ENCODE measurements around the gene HAP1.

HAP1 gene

DNA sequence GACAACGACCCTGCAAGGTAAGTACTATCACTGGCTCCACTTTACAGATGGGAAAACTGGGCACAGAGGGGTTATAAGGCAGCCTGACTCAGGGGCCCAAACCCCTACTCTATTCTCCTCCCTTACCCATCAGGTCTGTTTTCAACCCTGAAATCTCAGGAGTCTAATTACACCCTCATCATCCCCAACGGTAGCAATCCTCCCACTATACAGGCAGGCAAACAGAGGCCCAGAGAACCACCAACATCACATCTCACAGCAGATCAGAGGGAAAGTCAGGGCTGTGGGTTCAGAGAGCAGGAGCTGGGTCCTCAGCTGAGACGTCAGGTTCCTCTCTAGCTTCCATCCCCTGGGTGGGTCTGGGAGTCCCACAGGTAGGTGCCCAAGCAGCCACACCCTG, 35.5 kb upstream of the HAP1 start:
- no peak overlapping the region for H3K27ac ChIP-seq
- DNase-seq (ENCODE audit: low spot score), result no peak
- H3K4me3 ChIP-seq, result no peak overlapping the region
- TF ChIP-seq, protein P1, sequence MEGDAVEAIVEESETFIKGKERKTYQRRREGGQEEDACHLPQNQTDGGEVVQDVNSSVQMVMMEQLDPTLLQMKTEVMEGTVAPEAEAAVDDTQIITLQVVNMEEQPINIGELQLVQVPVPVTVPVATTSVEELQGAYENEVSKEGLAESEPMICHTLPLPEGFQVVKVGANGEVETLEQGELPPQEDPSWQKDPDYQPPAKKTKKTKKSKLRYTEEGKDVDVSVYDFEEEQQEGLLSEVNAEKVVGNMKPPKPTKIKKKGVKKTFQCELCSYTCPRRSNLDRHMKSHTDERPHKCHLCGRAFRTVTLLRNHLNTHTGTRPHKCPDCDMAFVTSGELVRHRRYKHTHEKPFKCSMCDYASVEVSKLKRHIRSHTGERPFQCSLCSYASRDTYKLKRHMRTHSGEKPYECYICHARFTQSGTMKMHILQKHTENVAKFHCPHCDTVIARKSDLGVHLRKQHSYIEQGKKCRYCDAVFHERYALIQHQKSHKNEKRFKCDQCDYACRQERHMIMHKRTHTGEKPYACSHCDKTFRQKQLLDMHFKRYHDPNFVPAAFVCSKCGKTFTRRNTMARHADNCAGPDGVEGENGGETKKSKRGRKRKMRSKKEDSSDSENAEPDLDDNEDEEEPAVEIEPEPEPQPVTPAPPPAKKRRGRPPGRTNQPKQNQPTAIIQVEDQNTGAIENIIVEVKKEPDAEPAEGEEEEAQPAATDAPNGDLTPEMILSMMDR (IDR thresholded peaks at IDR 0.05), result no peak

DNA sequence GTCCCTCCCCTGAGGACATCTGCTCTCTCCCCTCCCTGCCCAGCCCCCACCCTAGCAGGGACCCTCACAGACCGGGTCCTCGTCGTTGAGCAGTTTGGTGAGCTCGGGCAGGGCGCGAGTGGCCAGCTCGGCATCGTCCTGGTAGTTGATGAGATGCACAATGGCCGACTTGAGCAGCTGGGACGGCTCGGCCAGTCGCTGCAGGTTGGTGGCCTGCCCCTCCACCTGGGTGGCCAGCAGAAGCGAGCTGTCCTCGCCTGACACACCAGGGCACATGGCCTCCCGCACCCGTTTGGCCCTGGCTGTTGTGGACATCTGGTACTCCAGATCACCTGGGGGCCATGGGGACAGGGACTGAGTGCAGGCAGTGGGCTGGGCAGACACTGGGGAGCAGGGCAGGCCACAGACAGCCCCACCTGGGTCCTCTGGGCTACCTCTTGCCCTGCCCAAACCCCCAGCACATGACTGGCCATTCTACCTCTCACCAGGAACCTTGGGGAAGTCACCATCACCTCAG, 35.0 kb upstream of the HAP1 start:
- TF ChIP-seq, protein P1 (IDR thresholded peaks at IDR 0.05), result no peak
- Histone ChIP-seq H3K27ac (no peak overlapping the region), H3K4me3 (no peak overlapping the region)
- no peak for DNase-seq (ENCODE audit: low spot score)

DNA sequence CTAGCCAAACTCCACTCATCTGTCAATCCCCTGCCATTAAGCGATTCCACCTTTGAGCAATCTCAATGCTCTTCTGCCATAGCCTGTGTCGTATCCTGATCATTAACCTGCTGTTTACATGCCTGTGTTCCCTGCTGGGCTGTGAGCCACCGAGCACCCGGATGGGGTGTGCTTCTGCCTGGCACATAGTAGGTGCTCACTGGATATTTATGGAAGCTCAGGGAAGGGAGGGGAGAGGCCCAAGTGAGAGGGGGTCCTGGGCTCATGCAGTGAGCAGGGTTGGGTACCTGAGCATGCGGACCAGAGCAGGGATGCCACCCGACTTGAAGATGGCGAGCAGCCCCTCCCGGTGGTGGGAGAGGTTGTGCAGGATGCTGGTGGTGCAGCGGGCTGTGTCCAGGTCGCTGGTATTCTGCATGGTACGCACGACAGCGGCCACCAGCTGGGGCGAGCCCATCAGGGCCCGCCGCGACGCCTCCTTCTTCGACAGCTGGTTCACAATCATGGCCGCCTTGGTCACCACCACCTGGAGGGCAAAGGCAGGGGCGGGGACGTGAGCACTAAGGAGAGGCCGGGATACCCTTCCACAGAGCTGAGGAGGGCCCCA, 34.3 kb upstream of the HAP1 start:
- H3K27ac ChIP-seq, result no peak overlapping the region
- TF ChIP-seq, protein P1 (IDR thresholded peaks at IDR 0.05), result no peak
- no peak overlapping the region for H3K4me3 ChIP-seq
- DNase-seq (ENCODE audit: low spot score), result no peak

DNA sequence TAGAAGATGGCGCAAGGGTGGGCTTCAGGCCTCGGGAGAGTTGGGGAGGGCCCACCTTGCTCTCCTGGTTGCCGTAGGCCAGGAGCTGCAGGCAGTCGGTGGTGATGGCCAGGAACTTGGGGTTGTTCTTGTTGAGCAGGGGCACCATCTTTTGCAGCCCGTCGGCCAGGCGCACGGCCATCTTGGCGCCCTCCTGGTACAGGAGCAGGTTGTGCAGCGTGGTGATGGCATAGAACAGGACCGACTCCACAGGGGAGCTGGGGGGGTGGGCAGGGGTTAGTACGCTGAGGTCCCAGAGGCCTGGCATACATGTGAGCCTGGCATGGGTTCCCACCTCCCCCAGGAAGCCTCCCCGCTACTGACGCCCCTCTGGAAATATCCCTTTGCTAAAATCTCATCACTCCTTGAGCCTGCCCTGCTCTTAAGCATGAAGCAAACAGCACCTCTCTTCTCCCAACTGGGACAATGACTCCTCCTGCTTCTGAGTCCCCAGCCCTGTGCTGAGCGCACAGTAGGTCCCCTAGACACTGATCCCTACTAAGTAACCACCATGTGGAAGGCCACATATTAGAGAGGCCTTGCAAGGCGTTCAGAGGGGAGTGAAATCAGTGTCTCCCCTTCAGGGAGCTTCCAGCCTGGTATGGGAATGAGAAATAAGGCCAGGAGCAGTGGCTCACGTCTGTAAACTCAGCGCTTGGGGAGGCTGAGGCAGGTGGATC, 33.0 kb upstream of the HAP1 start:
- no peak for DNase-seq (ENCODE audit: low spot score)
- TF ChIP-seq, protein P1 (IDR thresholded peaks at IDR 0.05), result no peak

DNA sequence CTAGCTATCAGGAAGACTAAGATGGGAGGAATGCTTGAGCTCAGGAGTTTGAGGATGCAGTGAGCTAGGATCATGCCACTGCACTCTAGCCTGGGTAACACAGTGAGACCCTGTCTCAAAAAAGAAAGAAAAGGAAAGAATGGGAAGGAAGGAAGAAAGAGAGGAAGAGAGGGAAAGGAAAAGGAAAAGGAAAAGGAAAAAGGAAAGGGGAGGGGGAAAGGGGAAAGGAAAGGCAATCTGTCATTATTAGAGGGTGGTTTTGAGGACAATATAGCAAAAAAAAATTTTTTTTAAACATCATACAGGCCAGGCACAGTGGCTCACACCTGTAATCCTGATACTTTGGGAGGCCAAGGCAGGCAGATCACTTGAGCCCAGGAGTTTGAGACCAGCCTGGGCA, 31.7 kb upstream of the HAP1 start:
- TF ChIP-seq, protein P1 (IDR thresholded peaks at IDR 0.05), result no peak
- Histone ChIP-seq H3K4me3 (no peak overlapping the region), H3K27ac (no peak overlapping the region)
- DNase-seq (ENCODE audit: low spot score), result no peak

More for the DNA sequence above, 33.0 kb upstream of the HAP1 start:
- Histone ChIP-seq H3K4me3 (no peak overlapping the region), H3K27ac (no peak overlapping the region)

DNA sequence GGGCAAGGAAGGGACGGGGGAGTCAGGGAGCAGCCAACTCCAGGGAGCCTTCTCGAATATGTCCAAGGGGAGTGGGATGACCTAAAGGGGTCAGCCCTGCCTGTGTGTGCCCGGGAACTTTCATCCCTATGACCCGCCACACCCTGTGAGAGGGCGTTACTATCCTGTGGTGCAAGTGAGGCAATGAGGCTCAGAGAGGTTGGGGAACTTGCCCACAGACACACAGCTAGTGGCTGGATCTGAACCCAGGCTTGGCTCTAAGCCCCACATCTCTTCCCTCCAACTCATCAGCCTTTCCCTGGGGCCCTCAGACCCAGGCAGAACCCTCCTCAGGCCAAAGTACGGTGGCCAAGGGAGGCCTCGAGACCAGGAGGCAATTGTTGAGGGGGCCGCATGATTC, 28.9 kb upstream of the HAP1 start:
- TF ChIP-seq, protein P1 (IDR thresholded peaks at IDR 0.05), result no peak
- Histone ChIP-seq H3K27ac (no peak overlapping the region), H3K4me3 (no peak overlapping the region)
- DNase-seq (ENCODE audit: low spot score), result no peak

DNA sequence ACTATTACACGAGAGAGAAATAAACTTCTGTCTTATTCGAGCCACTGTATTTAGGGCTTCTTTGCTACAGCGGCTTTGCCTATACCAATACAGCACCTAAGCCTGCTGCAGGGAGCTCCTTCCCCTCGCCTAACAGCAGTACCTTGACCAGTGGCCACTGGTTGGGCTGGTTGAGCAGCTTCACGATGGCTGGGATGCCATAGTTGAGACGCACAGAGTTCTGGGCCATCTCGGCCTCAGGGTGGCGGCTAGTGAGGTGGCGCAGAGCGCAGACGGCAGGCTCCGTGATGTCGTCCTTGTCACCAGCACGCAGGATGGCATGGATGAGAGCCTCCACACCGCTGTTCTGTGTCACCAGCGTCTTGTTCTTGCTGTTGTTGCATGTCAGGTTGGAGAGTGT, 28.4 kb upstream of the HAP1 start:
- no peak overlapping the region for H3K27ac ChIP-seq

More for the DNA sequence above, 28.4 kb upstream of the HAP1 start:
- no peak for DNase-seq (ENCODE audit: low spot score)
- H3K4me3 ChIP-seq, result no peak overlapping the region
- TF ChIP-seq, protein P1 (IDR thresholded peaks at IDR 0.05), result no peak

Measured in coronary artery (tissue), 2 donors.